NCI-H510A treated with DMSO at 0.1 percent for 48 hours (cell line): ENCODE results near the gene MOGAT3.
A peak's percentile ranks its signal among the peaks of the same experiment; 100 is the strongest.

Experiments
- DNase-seq: peaks from one replicate; lab custom pipeline; 2025; lab: John Stamatoyannopoulos, UW

Gene MOGAT3

DNA sequence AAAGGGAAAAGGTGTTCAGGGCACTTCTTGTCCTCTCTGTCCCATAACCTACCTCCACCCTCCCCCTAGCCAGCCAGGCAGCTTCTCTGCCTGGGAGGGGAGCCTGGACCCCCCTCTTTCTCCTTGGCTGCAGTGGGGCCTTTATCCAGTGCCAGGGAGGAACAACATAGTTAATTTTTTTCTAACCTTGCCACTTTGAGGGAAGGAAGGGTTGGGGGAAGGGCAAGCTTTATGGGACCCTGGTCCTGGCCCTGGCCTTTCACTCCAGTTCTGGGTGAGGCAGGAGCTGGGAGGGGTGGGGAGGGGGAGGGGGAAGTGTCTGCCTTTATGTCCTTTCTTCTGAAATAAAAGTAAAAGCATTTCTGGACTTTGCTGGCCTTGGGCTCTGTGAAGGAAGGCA lies 39.9 kb downstream of the MOGAT3 start:
- no peak for DNase-seq

DNA sequence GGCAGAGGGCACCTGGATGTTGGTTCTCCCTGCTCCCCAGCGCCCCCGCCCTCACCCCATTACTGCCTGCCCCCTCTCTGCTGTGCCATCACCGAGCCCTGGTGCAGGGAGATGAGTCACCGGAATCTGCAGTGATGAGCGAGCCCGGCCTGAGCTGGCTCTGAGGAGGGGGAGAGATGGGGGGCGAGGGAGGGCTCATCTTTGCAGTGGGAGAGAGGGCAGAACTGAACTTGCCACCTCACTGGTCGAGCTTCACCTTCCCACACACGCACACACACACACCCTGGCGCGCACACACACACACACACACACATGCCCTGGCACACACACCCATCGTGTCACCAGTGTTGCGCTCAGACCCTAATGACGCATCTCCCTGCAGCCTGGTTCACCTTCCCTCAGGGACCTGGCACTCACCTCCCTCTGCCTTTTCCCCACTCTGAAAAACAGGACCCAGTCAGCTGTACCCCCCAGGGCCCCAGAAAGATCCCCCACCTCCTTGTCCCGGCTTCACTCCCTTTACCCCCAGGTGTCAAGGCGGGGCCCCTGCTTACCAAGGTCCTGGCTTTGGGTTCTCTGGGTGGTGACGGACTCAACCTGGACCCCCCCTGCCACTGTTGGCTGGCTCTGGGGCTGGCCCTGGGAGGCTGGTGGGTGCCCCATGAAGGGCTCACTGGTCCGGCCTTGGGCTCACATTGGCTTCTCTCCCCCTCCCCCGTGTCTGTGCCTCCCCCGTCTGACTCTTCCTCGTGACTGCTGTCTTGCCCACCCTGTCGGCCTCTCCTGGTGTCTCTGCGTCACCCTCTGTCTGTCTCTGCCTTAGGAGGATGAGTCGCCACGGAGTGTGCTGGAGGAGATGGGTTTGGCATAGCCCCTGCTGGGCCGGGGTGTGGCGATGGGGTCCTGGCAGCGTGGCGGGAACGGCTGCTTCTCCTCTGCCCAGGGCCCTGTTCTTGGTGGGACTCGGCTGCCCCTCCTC lies 40.9 kb downstream of the MOGAT3 start:
- no peak for DNase-seq

DNA sequence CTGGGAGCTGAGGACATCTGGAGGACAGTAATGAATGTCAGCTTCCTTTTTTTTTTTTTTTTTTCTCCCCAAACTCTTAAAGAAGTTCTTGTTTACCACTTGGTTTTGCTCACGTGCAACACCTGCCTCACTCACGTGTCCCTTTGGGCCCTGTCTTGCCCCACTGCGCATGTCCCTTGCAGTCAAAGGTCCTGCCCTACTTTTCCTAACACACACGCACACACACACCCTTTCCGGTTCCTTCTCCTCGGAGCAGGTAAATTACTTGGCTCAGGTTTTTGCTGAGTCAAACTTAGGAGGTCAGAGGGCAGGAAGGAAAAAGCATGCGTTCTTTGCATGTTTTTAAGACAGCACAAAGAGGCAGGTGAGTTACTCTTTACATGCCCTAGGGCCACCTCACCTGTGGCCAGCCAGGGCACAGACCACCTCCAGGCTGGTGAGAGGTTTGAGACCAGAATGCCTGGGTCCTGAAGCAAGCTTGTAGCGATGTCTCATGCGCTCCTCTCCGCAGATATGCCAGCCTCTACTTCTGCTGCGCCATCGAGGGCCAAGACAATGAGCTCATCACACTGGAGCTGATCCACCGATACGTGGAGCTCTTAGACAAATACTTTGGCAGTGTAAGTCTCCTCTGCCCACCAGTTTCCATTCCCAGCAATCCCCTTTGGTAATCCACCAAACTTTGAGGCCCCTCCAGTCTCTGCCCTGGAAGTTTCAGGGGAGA lies 43.8 kb downstream of the MOGAT3 start:
- no peak for DNase-seq

DNA sequence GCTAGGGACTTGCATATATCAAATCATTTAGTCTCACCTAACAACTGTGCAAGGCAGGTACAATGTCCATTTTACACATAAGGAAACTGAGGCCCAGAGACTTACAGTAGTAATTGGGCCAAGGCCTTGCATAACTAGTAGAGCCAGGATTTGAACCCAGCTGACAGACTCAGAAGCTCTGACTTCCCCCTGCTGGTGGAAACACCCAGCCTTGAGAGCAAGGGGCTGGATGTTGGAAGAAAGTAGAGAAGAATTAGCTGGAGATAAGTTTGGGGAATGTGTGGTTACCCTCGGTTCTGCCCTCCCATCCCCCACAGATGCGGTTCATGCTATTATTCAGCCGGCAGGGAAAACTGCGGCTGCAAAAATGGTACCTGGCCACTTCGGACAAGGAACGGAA lies 44.6 kb downstream of the MOGAT3 start:
- no peak for DNase-seq

DNA sequence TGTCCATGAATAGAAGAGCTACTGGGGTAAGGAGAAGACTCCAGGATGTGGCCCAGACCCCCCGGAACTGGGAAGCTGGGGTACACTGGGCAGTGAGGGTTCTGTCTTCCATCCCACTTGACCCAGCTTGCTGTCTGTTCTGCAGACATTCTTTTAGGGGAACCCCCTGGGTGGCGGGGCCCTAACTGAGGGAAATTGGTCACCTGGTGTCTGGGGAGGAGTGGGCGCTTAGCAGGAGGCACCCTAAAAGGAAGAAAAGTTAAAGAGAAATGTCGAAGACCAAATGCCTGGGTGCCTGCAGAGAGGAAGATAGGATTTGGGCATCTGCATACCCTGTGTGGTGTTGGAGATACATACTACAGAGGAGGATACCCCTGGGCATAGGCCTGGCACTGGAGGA lies 45.5 kb downstream of the MOGAT3 start:
- DNase-seq = no peak

- DNase-seq = no peak
These were observed 46.1 kb downstream of the MOGAT3 start for GRCh38 chr7:101154693-101155102.

- DNase-seq = peak; percentile 54
These were observed 46.7 kb downstream of the MOGAT3 start, which contains the start of gene AP1S1 for GRCh38 chr7:101153969-101154692. TSS of gene AP1S1 (plus strand) at chr7:101154476. CDS start at chr7:101154515, 39 bp downstream.

DNA sequence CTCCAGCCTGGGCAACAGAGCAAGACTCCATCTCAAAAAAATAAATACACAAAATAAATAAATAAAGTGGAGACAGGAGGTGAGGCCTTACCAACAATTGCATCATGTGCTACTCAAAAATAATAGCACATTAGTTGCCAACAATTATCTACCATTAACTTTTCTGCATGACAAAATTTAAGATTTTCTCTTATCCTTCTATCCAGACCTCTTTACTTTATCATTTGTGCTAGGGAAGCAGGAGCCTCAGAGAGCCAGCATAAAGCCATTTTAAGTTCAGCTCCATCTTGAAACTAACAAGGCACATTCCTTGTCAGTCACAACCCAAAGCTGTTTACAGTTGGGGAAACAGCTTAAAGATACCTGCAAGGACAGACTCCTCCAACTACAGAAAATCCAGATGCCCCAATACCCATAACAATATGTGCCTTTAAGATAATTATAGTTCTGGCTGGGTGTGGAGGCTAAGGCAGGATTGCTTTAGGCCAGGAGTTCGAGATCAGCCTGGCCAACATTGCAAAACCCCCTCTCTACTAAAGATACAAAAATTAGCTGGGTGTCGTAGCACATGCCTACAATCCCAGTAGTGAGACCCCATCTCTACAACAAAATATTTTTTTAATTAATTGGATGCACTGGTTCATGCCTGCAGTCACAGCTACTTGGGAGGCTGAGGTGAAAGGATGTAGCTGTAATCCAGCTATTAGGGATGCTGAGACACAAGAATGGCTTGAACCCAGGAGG lies 48.8 kb downstream of the MOGAT3 start:
- no peak for DNase-seq
